Right lobe of liver (tissue), 4 donors: ENCODE results near the gene SLC25A48.

Source experiments
- CTCF ChIP-seq, 4 donors: fragments of 200-600 bp in 3 of 4; fragments of 450-650 bp in 1 of 4; IDR thresholded peaks; one replicate each; pipeline versions ENCODE4 v1.5.1 to v1.8.0; 2016 to 2022; ENCODE audit warnings: antibody characterized with exemption in 4 of 4, mild to moderate bottlenecking in 2 of 4
- POLR2A ChIP-seq: fragments of 450-650 bp; IDR thresholded peaks from one replicate; pipeline ENCODE4 v1.6.1; 2017; ENCODE audit warnings: antibody characterized with exemption, mild to moderate bottlenecking
- donor health status: DM: no; HTN: no; CAD: no.
- donor health status: DM: no; HTN: no; CAD: no.
- donor health status: DM: no; HTN: yes; CAD: no.

- TF ChIP-seq CTCF (IDR thresholded peaks at IDR 0.05) (no peak), POLR2A (no peak)
These were observed 24.1 kb upstream of the SLC25A48 start for GRCh38 chr5:135810188-135810943.
